Loucy (cell line): ENCODE data around the gene C20orf202.

Experiments
- H2AFZ ChIP-seq: fragments of 200-600 bp; sonication (generic); 2 replicates; pipeline ENCODE4 v1.6.0; 2016; ENCODE audit warnings: antibody characterized with exemption, mild to moderate bottlenecking, low read length, moderate library complexity
- H3F3A ChIP-seq: fragments of 200-600 bp; 2 replicates; pipeline ENCODE4 v1.6.0; 2016; ENCODE audit warnings: antibody characterized with exemption, low read depth, mild to moderate bottlenecking
- H3K27me3 ChIP-seq: fragments of 200-600 bp; sonication (generic); 2 replicates; pipeline ENCODE4 v1.6.1; 2014; ENCODE audit warnings: low read length, mild to moderate bottlenecking; ENCODE audit not compliant: insufficient read depth, poor library complexity, severe bottlenecking
- H3K36me3 ChIP-seq: fragments of 200-600 bp; sonication (generic); 2 replicates; pipeline ENCODE4 v1.6.1; 2016; ENCODE audit warnings: low read length; ENCODE audit not compliant: insufficient read depth
- H3K4me1 ChIP-seq: fragments of 200-600 bp; sonication (generic); 2 replicates; pipeline ENCODE4 v1.5.1; 2014; ENCODE audit warnings: low read length, mild to moderate bottlenecking; ENCODE audit not compliant: insufficient read depth, poor library complexity, severe bottlenecking
- H3K4me2 ChIP-seq: fragments of 200-600 bp; sonication (generic); 2 replicates; pipeline ENCODE4 v1.6.0; 2014; ENCODE audit warnings: antibody characterized with exemption, low read length, low read depth, mild to moderate bottlenecking; ENCODE audit not compliant: poor library complexity, severe bottlenecking
- H3K4me3 ChIP-seq: fragments of 200-600 bp; sonication (generic); 2 replicates; pipeline ENCODE4 v1.5.1; 2014; ENCODE audit warnings: low read length, mild to moderate bottlenecking, mixed read lengths; ENCODE audit not compliant: poor library complexity, severe bottlenecking
- H3K79me2 ChIP-seq: fragments of 200-600 bp; sonication (generic); 2 replicates; pipeline ENCODE4 v1.6.1; 2014; ENCODE audit warnings: low read length; ENCODE audit not compliant: insufficient read depth
- H3K9ac ChIP-seq: fragments of 200-600 bp; sonication (generic); 2 replicates; pipeline ENCODE4 v1.6.0; 2014; ENCODE audit warnings: mild to moderate bottlenecking, low read depth, low read length, moderate library complexity; ENCODE audit not compliant: poor library complexity, severe bottlenecking
- H3K9me2 ChIP-seq: fragments of 200-600 bp; sonication (generic); replicated peaks from 2 replicates; pipeline ENCODE4 v1.6.1; 2016; ENCODE audit warnings: low read depth, low read length, mixed read lengths
- H3K9me3 ChIP-seq: fragments of 200-600 bp; sonication (generic); 2 replicates; pipeline ENCODE4 v1.6.1; 2014; ENCODE audit warnings: mild to moderate bottlenecking, antibody characterized with exemption, low read length, low read depth; ENCODE audit not compliant: insufficient read depth
- H4K20me1 ChIP-seq: fragments of 200-600 bp; sonication (generic); 2 replicates; pipeline ENCODE4 v1.6.0; 2014; ENCODE audit warnings: antibody characterized with exemption, low read length, mild to moderate bottlenecking; ENCODE audit not compliant: insufficient read depth, poor library complexity, severe bottlenecking
- EZH2phosphoT487 ChIP-seq: fragments of 200-600 bp; IDR thresholded peaks from 2 replicates; pipeline ENCODE4 v1.6.1; 2018; ENCODE audit warnings: antibody characterized with exemption, mild to moderate bottlenecking, moderate library complexity, borderline replicate concordance
- TF ChIP-seq, protein P1 (sequence below): fragments of 200-600 bp; sonication (generic); conservative IDR thresholded peaks from 2 replicates; pipeline ENCODE4 v1.5.1; 2014; ENCODE audit warnings: mild to moderate bottlenecking, antibody characterized with exemption, low read length

Gene C20orf202

DNA sequence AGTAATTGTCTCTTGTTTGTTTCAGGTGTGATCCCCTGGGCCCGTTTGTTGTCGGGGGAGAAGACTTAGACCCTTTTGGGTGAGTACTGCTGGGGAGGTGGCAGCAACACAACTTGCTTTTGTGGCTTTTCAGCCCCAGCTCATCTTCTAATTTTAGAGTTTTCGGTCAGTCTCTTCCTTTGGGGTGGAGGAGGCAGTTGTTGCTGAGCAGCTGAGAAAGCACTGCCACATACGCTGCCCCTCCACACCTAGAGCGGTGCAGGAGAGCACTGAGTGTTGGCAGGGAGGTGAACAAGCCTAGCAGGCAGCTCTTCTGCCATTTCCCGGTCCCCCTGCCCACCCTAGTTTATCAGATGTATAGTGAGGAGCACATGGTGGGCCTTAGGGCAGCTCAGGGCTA, 40.1 kb upstream of the C20orf202 start:
- H3K4me1 ChIP-seq: peaks cover 4% of the 10 kb centered on the region
- H3K9me3 ChIP-seq: no peaks in the 10 kb centered on the region
- H4K20me1 ChIP-seq: no peaks in the 10 kb centered on the region
- H3K79me2 ChIP-seq: no peaks in the 10 kb centered on the region
- peaks cover 74% of the 10 kb centered on the region; the same call in 1 of the 2 replicates for H3K36me3 ChIP-seq
- H3K27me3 ChIP-seq: no peaks in the 10 kb centered on the region
- no peak overlapping the region for H3K4me2 ChIP-seq
- TF ChIP-seq, protein P1, sequence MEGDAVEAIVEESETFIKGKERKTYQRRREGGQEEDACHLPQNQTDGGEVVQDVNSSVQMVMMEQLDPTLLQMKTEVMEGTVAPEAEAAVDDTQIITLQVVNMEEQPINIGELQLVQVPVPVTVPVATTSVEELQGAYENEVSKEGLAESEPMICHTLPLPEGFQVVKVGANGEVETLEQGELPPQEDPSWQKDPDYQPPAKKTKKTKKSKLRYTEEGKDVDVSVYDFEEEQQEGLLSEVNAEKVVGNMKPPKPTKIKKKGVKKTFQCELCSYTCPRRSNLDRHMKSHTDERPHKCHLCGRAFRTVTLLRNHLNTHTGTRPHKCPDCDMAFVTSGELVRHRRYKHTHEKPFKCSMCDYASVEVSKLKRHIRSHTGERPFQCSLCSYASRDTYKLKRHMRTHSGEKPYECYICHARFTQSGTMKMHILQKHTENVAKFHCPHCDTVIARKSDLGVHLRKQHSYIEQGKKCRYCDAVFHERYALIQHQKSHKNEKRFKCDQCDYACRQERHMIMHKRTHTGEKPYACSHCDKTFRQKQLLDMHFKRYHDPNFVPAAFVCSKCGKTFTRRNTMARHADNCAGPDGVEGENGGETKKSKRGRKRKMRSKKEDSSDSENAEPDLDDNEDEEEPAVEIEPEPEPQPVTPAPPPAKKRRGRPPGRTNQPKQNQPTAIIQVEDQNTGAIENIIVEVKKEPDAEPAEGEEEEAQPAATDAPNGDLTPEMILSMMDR: no peak
- TF ChIP-seq EZH2phosphoT487: no peak
- H3K4me3 ChIP-seq: no peak overlapping the region
- H3K9ac ChIP-seq: no peak overlapping the region
- H2AFZ ChIP-seq: no peak overlapping the region
- H3K9me2 ChIP-seq: no peaks in the 10 kb centered on the region
- H3F3A ChIP-seq: no peaks in the 10 kb centered on the region

DNA sequence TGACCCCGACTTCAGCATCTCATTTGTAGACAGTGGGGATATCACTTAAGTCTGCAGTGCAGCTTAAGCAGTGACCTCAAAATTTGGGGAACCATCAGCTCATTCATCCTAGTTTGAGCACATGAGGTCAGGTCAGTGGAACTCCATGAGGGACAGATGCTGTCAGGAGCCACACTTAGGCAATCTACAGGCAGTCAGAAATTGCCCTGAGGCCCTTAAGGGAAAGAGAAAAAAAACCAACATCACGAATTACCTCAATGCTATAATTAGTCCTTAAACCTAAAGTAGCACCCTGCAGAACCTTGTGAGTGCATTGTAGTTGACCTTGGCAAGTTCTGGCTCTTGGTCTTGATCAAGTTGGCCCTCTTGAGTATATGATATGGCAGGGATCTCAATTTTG, 39.6 kb upstream of the C20orf202 start:
- Histone ChIP-seq H3K4me3 (no peak overlapping the region), H3K4me1 (peaks cover 4% of the 10 kb centered on the region), H2AFZ (no peak overlapping the region), H3K9me3 (no peaks in the 10 kb centered on the region), H3K4me2 (no peak overlapping the region), H3K27me3 (no peaks in the 10 kb centered on the region), H3K9ac (no peak overlapping the region), H3K79me2 (no peaks in the 10 kb centered on the region), H3K36me3 (peaks cover 79% of the 10 kb centered on the region; the same call in 1 of the 2 replicates), H4K20me1 (no peaks in the 10 kb centered on the region), H3K9me2 (no peaks in the 10 kb centered on the region), H3F3A (no peaks in the 10 kb centered on the region)
- no peak for TF ChIP-seq EZH2phosphoT487
- TF ChIP-seq, protein P1: no peak

DNA sequence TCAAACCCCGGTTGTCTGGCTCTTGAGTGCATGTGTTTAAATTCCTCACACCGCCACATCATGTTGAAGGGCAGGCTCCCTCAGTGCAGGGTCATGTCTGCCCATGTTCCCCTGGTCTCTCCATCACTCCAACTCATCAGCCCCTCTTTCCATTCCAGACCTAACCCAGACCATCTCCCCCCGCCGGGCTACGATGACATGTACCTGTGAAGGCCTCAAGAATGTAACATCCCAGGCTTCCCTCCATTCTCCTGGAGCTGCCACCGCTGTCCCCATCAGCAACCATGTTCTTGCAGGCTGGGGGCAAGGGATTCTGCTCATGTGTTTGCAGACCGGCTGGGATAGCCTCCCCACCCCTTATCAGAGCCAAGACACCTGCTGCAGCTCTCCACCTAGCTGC, 38.4 kb upstream of the C20orf202 start:
- Histone ChIP-seq H2AFZ (no peak overlapping the region), H4K20me1 (no peaks in the 10 kb centered on the region), H3K4me2 (no peak overlapping the region), H3K9me2 (no peaks in the 10 kb centered on the region), H3K27me3 (no peaks in the 10 kb centered on the region), H3K9ac (no peak overlapping the region), H3K79me2 (no peaks in the 10 kb centered on the region), H3K4me1 (peaks cover 4% of the 10 kb centered on the region), H3K4me3 (no peak overlapping the region), H3F3A (no peaks in the 10 kb centered on the region), H3K36me3 (peaks cover 80% of the 10 kb centered on the region; the same call in 1 of the 2 replicates), H3K9me3 (no peaks in the 10 kb centered on the region)
- no peak for TF ChIP-seq EZH2phosphoT487
- TF ChIP-seq, protein P1: no peak
